Common myeloid progenitor, CD34-positive (primary cell): ENCODE results near the gene TMEM63B.

Source experiments
- CTCF ChIA-PET: fragments of 350-600 bp; sonication (Branson Sonifier 250); formaldehyde crosslinking; loops from one replicate; lab custom pipeline; 2021; ENCODE audit warnings: antibody characterized with exemption; lab: Charles Lee
- POLR2A ChIA-PET: fragments of 350-600 bp; sonication (Branson Sonifier 250); formaldehyde crosslinking; loops from one replicate; lab custom pipeline; 2021; ENCODE audit warnings: antibody characterized with exemption; lab: Charles Lee
- DNase-seq, 3 donors: peaks; one replicate each; pipeline versions ENCODE4 v3.0.0 to v3.0.0-alpha.2; 2013
- H3K27ac ChIP-seq, 2 experiments: 1 replicate in 1 of 2; 2 replicates in 1 of 2; pipeline ENCODE4 v1.7.0; 2013; ENCODE audit warnings: inconsistent platforms in 2 of 2, low read length in 2 of 2, mild to moderate bottlenecking in 2 of 2, low read depth in 1 of 2, moderate library complexity in 1 of 2; ENCODE audit not compliant: severe bottlenecking in 2 of 2, insufficient read depth in 1 of 2, poor library complexity in 1 of 2
- H3K27me3 ChIP-seq, 5 experiments: replicated peaks in 2 of 5; 1 replicate in 3 of 5; 2 replicates in 2 of 5; pipeline versions ENCODE4 v1.6.1 to v1.7.0; 2013; ENCODE audit warnings: low read length in 4 of 5, mild to moderate bottlenecking in 2 of 5, moderate library complexity in 2 of 5, inconsistent platforms in 1 of 5; ENCODE audit not compliant: insufficient read depth in 5 of 5, control insufficient read depth in 4 of 5
- H3K36me3 ChIP-seq, 4 experiments: 1 replicate in 2 of 4; 2 replicates in 2 of 4; pipeline versions ENCODE4 v1.6.1 to v1.7.0; 2013; ENCODE audit warnings: low read length in 3 of 4, control low read depth in 1 of 4, mild to moderate bottlenecking in 1 of 4; ENCODE audit not compliant: control insufficient read depth in 4 of 4, insufficient read depth in 4 of 4
- H3K4me1 ChIP-seq, 4 experiments: 1 replicate in 3 of 4; 2 replicates in 1 of 4; pipeline versions ENCODE4 v1.6.1 to v1.7.1; 2013; ENCODE audit warnings: low read length in 3 of 4, mild to moderate bottlenecking in 3 of 4, control low read depth in 1 of 4, inconsistent platforms in 1 of 4, moderate library complexity in 1 of 4; ENCODE audit not compliant: control insufficient read depth in 4 of 4, insufficient read depth in 4 of 4; ENCODE audit errors: control extremely low read depth in 1 of 4
- H3K4me3 ChIP-seq, 7 experiments: 1 replicate in 4 of 7; 2 replicates in 3 of 7; pipeline versions ENCODE4 v1.5.1 to v1.7.0; 2013; ENCODE audit warnings: mild to moderate bottlenecking in 7 of 7, low read length in 6 of 7, moderate library complexity in 6 of 7, inconsistent platforms in 2 of 7, low read depth in 2 of 7, control low read depth in 1 of 7; ENCODE audit not compliant: insufficient read depth in 4 of 7, control insufficient read depth in 1 of 7; ENCODE audit errors: extremely low read depth in 1 of 7
- H3K9me3 ChIP-seq, 5 experiments: 1 replicate in 4 of 5; 2 replicates in 1 of 5; pipeline versions ENCODE4 v1.6.1 to v1.7.1; 2013; ENCODE audit warnings: low read length in 4 of 5, mild to moderate bottlenecking in 2 of 5, inconsistent platforms in 1 of 5, low read depth in 1 of 5, moderate library complexity in 1 of 5; ENCODE audit not compliant: control insufficient read depth in 4 of 5, insufficient read depth in 2 of 5; ENCODE audit errors: control extremely low read depth in 1 of 5
- WGBS: methylation state at CpG from one replicate; pipeline ENCODE4 v1.1.5; 2013; ENCODE audit not compliant: insufficient coverage; 5-methylcytosine and 5-hydroxymethylcytosine counted together

The TMEM63B gene

GRCh38 chr6:44108471-44108870 lies 18.9 kb upstream of the TMEM63B start:
- CTCF ChIA-PET, result interaction anchor here (1.1 to 12.6 kb wide), 4 partner anchors 10 to 54 kb away, joined by 3 to 128 read pairs (median 4); no protein-coding TSS in a partner anchor
- H3K4me3 ChIP-seq, result no peak overlapping the region

DNA sequence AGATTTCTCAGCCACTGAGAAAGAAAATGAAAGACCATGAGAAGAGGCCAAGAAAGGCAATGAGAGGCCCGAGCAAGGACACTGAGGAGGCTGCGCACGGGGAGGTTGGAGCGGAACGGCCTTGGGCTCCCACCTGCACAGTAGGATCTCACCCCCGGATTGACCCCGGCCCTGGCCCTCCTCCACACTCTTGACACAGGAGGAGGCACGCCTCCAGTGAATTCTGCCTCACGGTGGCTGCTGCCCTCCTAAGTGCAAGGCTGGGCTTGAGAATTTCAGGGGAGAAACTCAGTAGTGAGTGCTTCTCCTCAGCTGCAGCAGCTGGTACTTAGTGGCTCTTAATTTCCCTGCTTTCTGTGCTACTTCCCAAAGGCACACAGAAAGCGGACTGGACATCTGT lies 18.1 kb upstream of the TMEM63B start:
- H3K27me3 ChIP-seq, result no peaks in the 10 kb centered on the region
- H3K27ac ChIP-seq, result no peak overlapping the region
- CTCF ChIA-PET, result interaction anchor here (0.8 to 12.6 kb wide), 2 partner anchors 11 to 60 kb away, joined by 3 to 128 read pairs; no protein-coding TSS in a partner anchor
- WGBS, result 96% methylated on average over 10 of the region's 10 CpGs
- peaks cover 19 to 75% (median 49%) of the 10 kb centered on the region in 4 experiments for H3K36me3 ChIP-seq
- POLR2A ChIA-PET, result no interaction called here
- no peaks in the 10 kb centered on the region for H3K9me3 ChIP-seq
- H3K4me1 ChIP-seq, result peaks cover 0 to 2% (median 0%) of the 10 kb centered on the region in 4 experiments
- DNase-seq, result no peak
- H3K4me3 ChIP-seq, result no peak overlapping the region

More at GRCh38 chr6:44108471-44108870, 18.9 kb upstream of the TMEM63B start:
- Histone ChIP-seq H3K27ac (no peak overlapping the region), H3K4me1 (peaks cover 0 to 2% (median 0%) of the 10 kb centered on the region in 4 experiments), H3K9me3 (no peaks in the 10 kb centered on the region), H3K27me3 (no peaks in the 10 kb centered on the region), H3K36me3 (peaks cover 15 to 75% (median 49%) of the 10 kb centered on the region in 4 experiments)
- no peak for DNase-seq
- POLR2A ChIA-PET, result no interaction called here
- no CpG with 5 or more reads among the region's 1 CpG for WGBS

DNA sequence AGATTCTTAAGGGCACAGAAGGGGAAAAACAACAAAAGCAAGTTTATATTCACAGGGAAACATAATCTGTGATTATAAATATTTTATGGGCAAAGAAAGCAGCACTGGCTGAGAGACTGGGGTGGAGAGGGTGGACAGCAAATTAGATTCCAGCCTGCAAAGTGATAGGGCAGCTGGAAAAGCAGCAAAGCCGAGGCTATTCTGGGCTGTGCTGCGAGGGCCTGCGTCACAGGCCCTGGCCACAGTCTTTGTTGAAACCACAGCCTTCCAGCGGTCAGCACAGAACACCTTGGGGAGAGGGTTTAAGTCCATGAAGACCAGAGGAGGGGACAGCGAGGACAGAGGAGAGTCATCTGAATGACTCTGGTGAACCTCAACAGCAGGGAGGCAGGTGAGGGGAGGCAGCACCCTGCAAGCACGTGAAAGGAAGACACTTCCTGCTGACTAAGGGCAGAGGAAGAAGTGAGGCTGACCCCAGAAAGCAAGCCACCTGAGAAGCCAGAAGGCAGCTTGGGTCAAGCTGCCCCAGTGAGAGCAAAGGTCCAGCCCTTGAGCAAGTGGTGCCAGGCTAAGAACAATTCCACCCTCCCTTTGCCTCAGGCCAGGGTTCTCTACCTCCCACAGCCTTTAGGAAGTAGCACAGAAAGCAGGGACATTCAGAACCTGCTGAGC lies 17.2 kb upstream of the TMEM63B start:
- WGBS, result 90% methylated on average over 6 of the region's 6 CpGs
- no peak overlapping the region for H3K4me3 ChIP-seq
- DNase-seq, result no peak
- ChIA-PET POLR2A (no interaction called here), CTCF (interaction anchor here (0.8 to 12.6 kb wide), 2 partner anchors 11 to 59 kb away, joined by 3 to 128 read pairs; no protein-coding TSS in a partner anchor)
- peaks cover 0 to under 1% (median 0%) of the 10 kb centered on the region in 4 experiments for H3K4me1 ChIP-seq
- no peaks in the 10 kb centered on the region for H3K9me3 ChIP-seq
- no peaks in the 10 kb centered on the region for H3K27me3 ChIP-seq
- H3K27ac ChIP-seq, result no peak overlapping the region
- peaks cover 20 to 72% (median 47%) of the 10 kb centered on the region in 4 experiments for H3K36me3 ChIP-seq

GRCh38 chr6:44110966-44111365 lies 16.4 kb upstream of the TMEM63B start:
- Histone ChIP-seq H3K27ac (no peak overlapping the region), H3K9me3 (no peaks in the 10 kb centered on the region), H3K4me3 (no peak overlapping the region), H3K4me1 (no peaks in the 10 kb centered on the region), H3K27me3 (no peaks in the 10 kb centered on the region), H3K36me3 (peaks cover 22 to 80% (median 51%) of the 10 kb centered on the region in 4 experiments)
- 94% methylated on average over 2 of the region's 3 CpGs for WGBS
- CTCF ChIA-PET, result interaction anchor here (0.9 to 12.6 kb wide), 5 partner anchors 12 to 351 kb away, joined by 3 to 128 read pairs (median 3); no protein-coding TSS in a partner anchor
- POLR2A ChIA-PET, result no interaction called here
- DNase-seq, result no peak

DNA sequence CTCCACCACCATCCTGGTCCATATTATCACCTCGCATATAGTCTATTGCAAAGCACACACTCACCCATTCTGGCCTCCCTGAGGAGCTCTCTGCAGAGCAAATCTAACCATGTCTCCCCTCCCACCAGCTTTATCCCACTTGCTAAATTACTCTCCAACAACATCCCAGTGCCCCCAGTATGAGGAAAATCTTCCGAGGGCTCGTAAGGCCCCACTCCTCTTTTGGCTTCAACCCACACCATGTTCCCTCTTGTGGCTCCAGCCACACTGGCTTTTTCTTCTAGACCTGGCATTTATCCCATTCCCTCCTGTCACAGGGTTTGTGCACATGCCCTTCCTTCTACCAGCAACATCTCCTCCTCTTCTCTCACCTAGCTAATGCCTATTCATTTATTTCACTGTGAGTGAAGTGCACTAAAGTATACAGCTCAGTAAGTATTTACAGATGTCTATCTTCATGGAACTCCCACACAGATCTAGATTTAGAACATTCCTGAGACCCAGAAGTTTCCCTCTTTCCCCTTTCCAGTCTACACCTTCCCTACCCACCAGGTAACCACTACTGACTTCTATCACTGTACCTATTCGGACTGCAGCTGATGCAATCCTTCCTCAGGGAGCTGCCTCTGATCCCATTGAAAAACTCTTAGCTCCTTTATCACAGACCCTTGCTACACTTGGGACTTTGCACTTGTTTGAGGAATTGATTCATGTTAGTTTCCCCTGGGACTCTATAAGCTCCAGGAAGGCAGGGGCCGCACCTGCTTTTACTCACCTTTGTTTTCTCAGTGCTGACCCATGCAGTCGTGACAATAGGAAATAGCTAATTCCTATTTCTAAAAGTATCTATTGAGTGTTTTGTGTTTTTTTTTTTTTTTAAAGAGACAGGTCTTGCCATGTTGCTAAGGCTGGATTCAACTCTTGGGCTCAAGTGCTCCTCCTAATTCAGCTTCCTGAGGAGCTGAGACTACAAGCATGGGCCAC lies 15.6 kb upstream of the TMEM63B start:
- no peak for DNase-seq
- WGBS, result 100% methylated on average over 4 of the region's 6 CpGs
- ChIA-PET CTCF (interaction anchor here (0.9 to 12.6 kb wide), 6 partner anchors 13 to 351 kb away, joined by 3 to 128 read pairs (median 3); no protein-coding TSS in a partner anchor), POLR2A (no interaction called here)
- no peaks in the 10 kb centered on the region for H3K27me3 ChIP-seq
- H3K9me3 ChIP-seq, result no peaks in the 10 kb centered on the region
- no peak overlapping the region for H3K4me3 ChIP-seq
- H3K27ac ChIP-seq, result no peak overlapping the region
- no peaks in the 10 kb centered on the region for H3K4me1 ChIP-seq
- peaks cover 22 to 79% (median 49%) of the 10 kb centered on the region in 4 experiments for H3K36me3 ChIP-seq

GRCh38 chr6:44113414-44113813 lies 13.9 kb upstream of the TMEM63B start:
- CTCF ChIA-PET, result interaction anchor here (0.6 to 12.6 kb wide), 4 partner anchors 9 to 38 kb away, joined by 3 to 128 read pairs (median 4); no protein-coding TSS in a partner anchor
- Histone ChIP-seq H3K36me3 (peaks cover 22 to 71% (median 42%) of the 10 kb centered on the region in 4 experiments), H3K4me1 (no peaks in the 10 kb centered on the region), H3K4me3 (no peak overlapping the region), H3K27me3 (no peaks in the 10 kb centered on the region), H3K27ac (no peak overlapping the region), H3K9me3 (no peaks in the 10 kb centered on the region)
- WGBS, result 81% methylated on average over 3 of the region's 3 CpGs
- no peak for DNase-seq
- POLR2A ChIA-PET, result no interaction called here
